Endodermal cell (in vitro differentiated cells): ENCODE measurements around the gene FGD4. TPM values are rescaled to one million over a fixed set of nuclear protein-coding genes. Genes with fewer than 3 reads are reported as not detected.

Experiments used
- DNase-seq: peaks from one replicate; pipeline ENCODE4 v3.0.0-alpha.2; 2017
- H3K27ac ChIP-seq: 2 replicates; pipeline ENCODE4 v1.5.1; 2013; ENCODE audit warnings: mild to moderate bottlenecking, low read depth, low read length, moderate library complexity
- H3K27me3 ChIP-seq: 2 replicates; pipeline ENCODE4 v1.6.1; 2013; ENCODE audit warnings: mild to moderate bottlenecking, low read length, moderate library complexity; ENCODE audit not compliant: insufficient read depth, control insufficient read depth, poor library complexity, severe bottlenecking
- H3K36me3 ChIP-seq: 2 replicates; pipeline ENCODE4 v1.7.0; 2013; ENCODE audit warnings: mild to moderate bottlenecking, low read length, moderate library complexity; ENCODE audit not compliant: control insufficient read depth, insufficient read depth
- H3K4me1 ChIP-seq: one replicate; pipeline ENCODE4 v1.7.0; 2013; ENCODE audit warnings: low read length; ENCODE audit not compliant: control insufficient read depth, insufficient read depth
- H3K4me3 ChIP-seq: 2 replicates; pipeline ENCODE4 v1.5.1; 2013; ENCODE audit warnings: mild to moderate bottlenecking, low read length, moderate library complexity
- H3K9ac ChIP-seq: 2 replicates; pipeline ENCODE4 v1.6.1; 2013; ENCODE audit warnings: mild to moderate bottlenecking, low read length, moderate library complexity; ENCODE audit not compliant: poor library complexity, severe bottlenecking; ENCODE audit errors: extremely low read depth
- H3K9me3 ChIP-seq: 2 replicates; pipeline ENCODE4 v1.6.1; 2013; ENCODE audit warnings: mild to moderate bottlenecking, low read length, moderate library complexity; ENCODE audit not compliant: control insufficient read depth
- H3K27ac Mint-ChIP-seq: 2 replicates; pipeline ENCODE4 v1.8.0; 2020; ENCODE audit warnings: mixed read lengths
- H3K27me3 Mint-ChIP-seq: 2 replicates; pipeline ENCODE4 v1.8.0; 2021; ENCODE audit warnings: mild to moderate bottlenecking, mixed read lengths; ENCODE audit not compliant: insufficient read depth
- H3K36me3 Mint-ChIP-seq: 2 replicates; pipeline ENCODE4 v1.8.0; 2020; ENCODE audit warnings: low read depth, mixed read lengths
- H3K4me1 Mint-ChIP-seq: 2 replicates; pipeline ENCODE4 v1.8.0; 2020; ENCODE audit warnings: mixed read lengths
- H3K4me3 Mint-ChIP-seq: 2 replicates; pipeline ENCODE4 v1.8.0; 2020; ENCODE audit warnings: mild to moderate bottlenecking, moderate library complexity, mixed read lengths
- H3K9me3 Mint-ChIP-seq: 2 replicates; pipeline ENCODE4 v1.8.0; 2020; ENCODE audit warnings: mild to moderate bottlenecking, mixed read lengths
- WGBS, 2 experiments: methylation state at CpG; one replicate each; pipeline versions ENCODE4 v1.1.5 to v1.1.7; 2013; ENCODE audit warnings: missing lambda C conversion rate in 2 of 2, mixed read lengths in 1 of 2; ENCODE audit not compliant: insufficient coverage in 1 of 2, insufficient read length in 1 of 2; 5-methylcytosine and 5-hydroxymethylcytosine counted together
- total RNA-seq, 2 donors: library from RNA; stranded (reverse); fragmentation: NEBNext Ultra II Directional in 1 of 2; extraction: Animal tissue kit (Norgen Biotek cat#: 25700) in 1 of 2; gene quantifications; 2 replicates in 1 of 2; 3 replicates in 1 of 2; pipeline ENCODE4 v1.2.1, GENCODE V29; 2021
- TF ChIP-seq, protein P1 (sequence below): fragments of 200-600 bp; sonication (generic); conservative IDR thresholded peaks from 2 replicates; pipeline ENCODE4 v1.5.0; 2021; ENCODE audit warnings: antibody characterized with exemption, mild to moderate bottlenecking

The FGD4 gene
- total RNA-seq, 2 donors from 2014 or later, result 27.6 to 57.7 TPM

DNA sequence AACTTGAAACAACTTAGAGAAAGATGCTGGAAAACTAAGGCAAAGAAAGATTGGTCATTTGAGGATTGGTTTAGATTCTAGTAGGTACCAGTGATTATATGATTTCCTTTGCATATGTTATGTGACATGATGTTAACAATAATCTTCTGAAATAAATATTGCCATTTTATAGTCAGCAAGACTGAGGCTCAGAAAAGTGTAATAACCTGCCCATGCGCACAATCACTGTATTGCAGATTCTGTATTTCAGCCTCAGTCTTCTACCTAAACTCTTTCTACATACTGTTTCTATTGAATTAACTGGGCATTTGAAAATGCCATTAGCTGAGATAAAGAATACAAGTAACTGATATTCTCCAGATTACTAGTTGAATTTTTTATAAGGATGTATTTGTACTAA is 61.3 kb downstream of the FGD4 start:
- peaks cover 12% of the 10 kb centered on the region for H3K4me1 ChIP-seq
- no peaks in the 10 kb centered on the region for H3K27me3 ChIP-seq
- Mint-ChIP-seq H3K4me1 (peaks cover 44% of the 10 kb centered on the region), H3K27ac (no peak overlapping the region), H3K27me3 (no peaks in the 10 kb centered on the region), H3K36me3 (peaks cover 61% of the 10 kb centered on the region), H3K9me3 (peaks cover 5% of the 10 kb centered on the region), H3K4me3 (no peak overlapping the region)
- DNase-seq, result no peak
- peaks cover 6% of the 10 kb centered on the region for H3K9me3 ChIP-seq
- 90 to 100% methylated on average over 1 of the region's 1 CpG for WGBS, 2 experiments
- H3K27ac ChIP-seq, result no peak overlapping the region
- no peak overlapping the region for H3K9ac ChIP-seq
- no peak overlapping the region for H3K4me3 ChIP-seq
- TF ChIP-seq, protein P1, sequence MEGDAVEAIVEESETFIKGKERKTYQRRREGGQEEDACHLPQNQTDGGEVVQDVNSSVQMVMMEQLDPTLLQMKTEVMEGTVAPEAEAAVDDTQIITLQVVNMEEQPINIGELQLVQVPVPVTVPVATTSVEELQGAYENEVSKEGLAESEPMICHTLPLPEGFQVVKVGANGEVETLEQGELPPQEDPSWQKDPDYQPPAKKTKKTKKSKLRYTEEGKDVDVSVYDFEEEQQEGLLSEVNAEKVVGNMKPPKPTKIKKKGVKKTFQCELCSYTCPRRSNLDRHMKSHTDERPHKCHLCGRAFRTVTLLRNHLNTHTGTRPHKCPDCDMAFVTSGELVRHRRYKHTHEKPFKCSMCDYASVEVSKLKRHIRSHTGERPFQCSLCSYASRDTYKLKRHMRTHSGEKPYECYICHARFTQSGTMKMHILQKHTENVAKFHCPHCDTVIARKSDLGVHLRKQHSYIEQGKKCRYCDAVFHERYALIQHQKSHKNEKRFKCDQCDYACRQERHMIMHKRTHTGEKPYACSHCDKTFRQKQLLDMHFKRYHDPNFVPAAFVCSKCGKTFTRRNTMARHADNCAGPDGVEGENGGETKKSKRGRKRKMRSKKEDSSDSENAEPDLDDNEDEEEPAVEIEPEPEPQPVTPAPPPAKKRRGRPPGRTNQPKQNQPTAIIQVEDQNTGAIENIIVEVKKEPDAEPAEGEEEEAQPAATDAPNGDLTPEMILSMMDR, result no peak
- H3K36me3 ChIP-seq, result peaks cover 33% of the 10 kb centered on the region

DNA sequence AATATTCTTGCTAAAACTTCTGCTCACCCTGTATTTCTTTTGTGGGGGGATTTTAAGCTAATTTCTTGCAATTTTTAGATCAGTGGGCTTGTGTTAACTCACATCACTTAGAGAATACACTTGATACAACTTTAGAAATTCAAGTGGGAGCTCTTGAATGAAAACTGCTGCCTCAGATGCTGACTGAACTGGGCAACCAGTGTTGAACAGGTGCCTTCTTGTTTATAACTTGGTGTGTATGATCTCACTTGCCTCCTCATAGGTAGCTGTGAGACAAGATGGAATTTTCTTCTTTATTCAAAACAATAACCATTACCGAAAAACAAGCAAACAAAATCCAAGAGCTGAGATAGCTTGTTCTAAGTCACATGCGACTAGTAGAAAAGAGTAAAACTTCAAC is 63.5 kb downstream of the FGD4 start:
- H3K4me1 Mint-ChIP-seq, result peaks cover 25% of the 10 kb centered on the region
- H3K27ac Mint-ChIP-seq, result peak overlapping the region; percentile 67
- Histone ChIP-seq H3K9me3 (peaks cover 6% of the 10 kb centered on the region), H3K9ac (no peak overlapping the region), H3K27me3 (no peaks in the 10 kb centered on the region), H3K4me3 (no peak overlapping the region), H3K27ac (no peak overlapping the region), H3K4me1 (no peaks in the 10 kb centered on the region), H3K36me3 (peaks cover 45% of the 10 kb centered on the region)
- H3K4me3 Mint-ChIP-seq, result no peak overlapping the region
- H3K27me3 Mint-ChIP-seq, result no peaks in the 10 kb centered on the region
- TF ChIP-seq, protein P1, result no peak
- 100% methylated on average over 2 of the region's 2 CpGs; no CpG with 5 or more reads in 1 of the 2 experiments for WGBS, 2 experiments
- H3K9me3 Mint-ChIP-seq, result peaks cover 8% of the 10 kb centered on the region
- peak; percentile 20 for DNase-seq
- peaks cover 77% of the 10 kb centered on the region for H3K36me3 Mint-ChIP-seq

DNA sequence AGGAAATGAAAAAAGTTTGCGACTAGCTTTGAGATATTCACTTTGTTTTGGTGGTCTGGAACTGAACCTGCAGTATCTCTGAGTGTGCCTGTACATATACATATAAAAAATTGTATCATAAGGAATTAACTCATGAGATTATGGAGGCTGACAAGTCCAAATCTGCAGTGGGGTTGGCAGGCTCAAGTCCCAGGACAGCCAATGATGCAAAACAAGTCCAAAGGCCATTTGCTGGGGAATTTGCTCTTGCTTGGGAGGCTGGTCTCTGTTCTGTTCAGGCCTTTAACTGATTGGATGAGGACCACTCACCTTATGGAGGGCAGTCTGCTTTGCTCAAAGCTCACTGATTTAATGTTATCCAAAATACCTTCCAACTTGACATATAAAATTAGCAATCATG is 66.8 kb downstream of the FGD4 start:
- no peaks in the 10 kb centered on the region for H3K27me3 ChIP-seq
- H3K9ac ChIP-seq, result no peak overlapping the region
- H3K27ac Mint-ChIP-seq, result peak overlapping the region; percentile 28
- peaks cover 77% of the 10 kb centered on the region for H3K36me3 Mint-ChIP-seq
- TF ChIP-seq, protein P1, result no peak
- H3K36me3 ChIP-seq, result peaks cover 40% of the 10 kb centered on the region
- H3K9me3 ChIP-seq, result peaks cover 6% of the 10 kb centered on the region
- H3K4me1 ChIP-seq, result no peaks in the 10 kb centered on the region
- H3K4me1 Mint-ChIP-seq, result peaks cover 22% of the 10 kb centered on the region
- no peaks in the 10 kb centered on the region for H3K27me3 Mint-ChIP-seq
- H3K4me3 ChIP-seq, result no peak overlapping the region
- no CpG with 5 or more reads among the region's 1 CpG for WGBS, 2 experiments
- no peak for DNase-seq
- no peak overlapping the region for H3K27ac ChIP-seq
- H3K9me3 Mint-ChIP-seq, result peaks cover 8% of the 10 kb centered on the region
- H3K4me3 Mint-ChIP-seq, result no peak overlapping the region
